CD4-positive, alpha-beta T cell (primary cell): ENCODE results near the gene MRPL50. TPM values are rescaled to one million over a fixed set of nuclear protein-coding genes. Genes with fewer than 3 reads are reported as not detected.

Experiments used
- ATAC-seq: fragments of 200-7000 bp; cut with Tn5 transposase; one replicate; pipeline ENCODE4 v1.10.0; 2022; ENCODE audit warnings: mild to moderate bottlenecking; ENCODE audit not compliant: poor library complexity
- CTCF ChIA-PET: fragments of 350-600 bp; sonication (Branson Sonifier 250); formaldehyde crosslinking; loops from one replicate; lab custom pipeline; 2021; ENCODE audit warnings: antibody characterized with exemption, inconsistent platforms; lab: Charles Lee
- POLR2A ChIA-PET: fragments of 350-600 bp; sonication (Branson Sonifier 250); formaldehyde crosslinking; loops from one replicate; lab custom pipeline; 2021; ENCODE audit warnings: antibody characterized with exemption, inconsistent platforms; lab: Charles Lee
- DNase-seq, 14 experiments: peaks; one replicate each; pipeline ENCODE4 v3.0.0-alpha.2; 2013 to 2020; ENCODE audit warnings: mixed read lengths in 2 of 14
- H3K27ac ChIP-seq, 2 donors: one replicate each; pipeline versions ENCODE4 v1.5.1 to v1.7.0; 2013; ENCODE audit warnings: low read length in 2 of 2, low read depth in 1 of 2, mild to moderate bottlenecking in 1 of 2
- H3K27me3 ChIP-seq, 2 experiments: 1 replicate in 1 of 2; 2 replicates in 1 of 2; pipeline versions ENCODE4 v1.6.1 to v1.7.0; 2013; ENCODE audit warnings: low read length in 2 of 2, control low read depth in 1 of 2, mild to moderate bottlenecking in 1 of 2, moderate library complexity in 1 of 2; ENCODE audit not compliant: insufficient read depth in 2 of 2, control insufficient read depth in 1 of 2
- H3K36me3 ChIP-seq: one replicate; pipeline ENCODE4 v1.6.1; 2013; ENCODE audit warnings: low read length, control low read depth; ENCODE audit not compliant: insufficient read depth
- H3K4me1 ChIP-seq: one replicate; pipeline ENCODE4 v1.6.1; 2013; ENCODE audit warnings: low read length, control low read depth; ENCODE audit not compliant: insufficient read depth
- H3K4me3 ChIP-seq: one replicate; pipeline ENCODE4 v1.5.1; 2013; ENCODE audit warnings: mild to moderate bottlenecking, low read length, moderate library complexity
- H3K9me3 ChIP-seq, 2 experiments: 1 replicate in 1 of 2; 2 replicates in 1 of 2; pipeline versions ENCODE4 v1.6.1 to v1.7.0; 2013; ENCODE audit warnings: low read length in 2 of 2, mild to moderate bottlenecking in 2 of 2, control low read depth in 1 of 2, moderate library complexity in 1 of 2; ENCODE audit not compliant: control insufficient read depth in 1 of 2, insufficient read depth in 1 of 2
- H3K27ac Mint-ChIP-seq: one replicate; pipeline ENCODE4 v1.8.0; 2020; ENCODE audit warnings: mixed read lengths
- H3K27me3 Mint-ChIP-seq: one replicate; pipeline ENCODE4 v1.8.0; 2021; ENCODE audit warnings: mixed read lengths
- H3K36me3 Mint-ChIP-seq: one replicate; pipeline ENCODE4 v1.8.0; 2021; ENCODE audit warnings: low read depth, mixed read lengths
- H3K4me1 Mint-ChIP-seq: one replicate; pipeline ENCODE4 v1.8.0; 2021; ENCODE audit warnings: low read depth, mixed read lengths
- H3K4me3 Mint-ChIP-seq: one replicate; pipeline ENCODE4 v1.8.0; 2020; ENCODE audit warnings: mild to moderate bottlenecking, mixed read lengths
- H3K9me3 Mint-ChIP-seq: one replicate; pipeline ENCODE4 v1.8.0; 2020; ENCODE audit warnings: mixed read lengths
- intact Hi-C, 2 experiments: fragments of 100-400 bp; cut with DNase I in 1 of 2; cut with micrococcal nuclease in 1 of 2; formaldehyde crosslinking; loops; one replicate each; pipeline versions ENCODE4 v1.15.1 to v1.9.0; 2023 to 2025; cut with DNase I, micrococcal nuclease
- total RNA-seq, 174 experiments: library from RNA in 2 of 174; stranded (reverse) in 2 of 174; gene quantifications; one replicate each; pipeline ENCODE4 v1.2.3 and lab custom pipeline; 2021 to 2026
- TF ChIP-seq, protein P1 (sequence below): fragments of 200-600 bp; IDR thresholded peaks from one replicate; pipeline ENCODE4 v1.8.0; 2022; ENCODE audit warnings: antibody characterized with exemption, mild to moderate bottlenecking

Gene MRPL50
- total RNA-seq, 2 experiments from 2014 or later, result 5.9 to 6.1 TPM

DNA sequence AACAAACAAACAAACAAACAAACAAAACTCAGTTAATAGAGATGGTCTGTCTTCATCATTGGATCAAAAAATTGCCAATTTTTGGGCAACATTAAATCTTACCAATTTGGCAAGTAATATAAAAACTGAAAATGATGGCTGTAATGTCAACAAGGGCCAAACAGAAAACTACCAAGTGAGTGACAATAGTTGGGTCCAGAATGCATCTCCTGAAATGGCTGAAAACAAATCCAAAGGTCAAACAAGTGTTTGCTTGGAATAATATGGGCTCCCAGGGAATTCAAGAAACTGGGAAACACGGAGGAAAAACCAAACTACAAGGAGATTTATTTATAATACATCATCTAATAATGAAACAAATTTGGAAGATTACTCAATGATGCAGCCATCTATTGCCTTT lies 38.7 kb downstream of the MRPL50 start:
- Histone ChIP-seq H3K36me3 (no peaks in the 10 kb centered on the region), H3K27ac (no peak overlapping the region), H3K27me3 (no peaks in the 10 kb centered on the region), H3K9me3 (peaks cover 0 to 3% of the 10 kb centered on the region in 2 experiments), H3K4me3 (no peak overlapping the region), H3K4me1 (no peaks in the 10 kb centered on the region)
- DNase-seq (no peak), ATAC-seq (no peak)
- no peaks in the 10 kb centered on the region for H3K9me3 Mint-ChIP-seq
- TF ChIP-seq, protein P1, sequence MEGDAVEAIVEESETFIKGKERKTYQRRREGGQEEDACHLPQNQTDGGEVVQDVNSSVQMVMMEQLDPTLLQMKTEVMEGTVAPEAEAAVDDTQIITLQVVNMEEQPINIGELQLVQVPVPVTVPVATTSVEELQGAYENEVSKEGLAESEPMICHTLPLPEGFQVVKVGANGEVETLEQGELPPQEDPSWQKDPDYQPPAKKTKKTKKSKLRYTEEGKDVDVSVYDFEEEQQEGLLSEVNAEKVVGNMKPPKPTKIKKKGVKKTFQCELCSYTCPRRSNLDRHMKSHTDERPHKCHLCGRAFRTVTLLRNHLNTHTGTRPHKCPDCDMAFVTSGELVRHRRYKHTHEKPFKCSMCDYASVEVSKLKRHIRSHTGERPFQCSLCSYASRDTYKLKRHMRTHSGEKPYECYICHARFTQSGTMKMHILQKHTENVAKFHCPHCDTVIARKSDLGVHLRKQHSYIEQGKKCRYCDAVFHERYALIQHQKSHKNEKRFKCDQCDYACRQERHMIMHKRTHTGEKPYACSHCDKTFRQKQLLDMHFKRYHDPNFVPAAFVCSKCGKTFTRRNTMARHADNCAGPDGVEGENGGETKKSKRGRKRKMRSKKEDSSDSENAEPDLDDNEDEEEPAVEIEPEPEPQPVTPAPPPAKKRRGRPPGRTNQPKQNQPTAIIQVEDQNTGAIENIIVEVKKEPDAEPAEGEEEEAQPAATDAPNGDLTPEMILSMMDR, result no peak
- intact Hi-C loops, result no loop called here
- H3K27me3 Mint-ChIP-seq, result peaks cover 15% of the 10 kb centered on the region
- H3K27ac Mint-ChIP-seq, result no peak overlapping the region
- no peaks in the 10 kb centered on the region for H3K36me3 Mint-ChIP-seq
- H3K4me3 Mint-ChIP-seq, result no peak overlapping the region
- POLR2A ChIA-PET, result no interaction called here
- CTCF ChIA-PET, result no interaction called here
- no peaks in the 10 kb centered on the region for H3K4me1 Mint-ChIP-seq

GRCh38 chr9:101356619-101357018 lies 41.8 kb downstream of the MRPL50 start:
- TF ChIP-seq, protein P1, result no peak
- Histone ChIP-seq H3K4me1 (no peaks in the 10 kb centered on the region), H3K9me3 (peaks cover 0 to 3% of the 10 kb centered on the region in 2 experiments), H3K4me3 (no peak overlapping the region), H3K36me3 (no peaks in the 10 kb centered on the region), H3K27me3 (no peaks in the 10 kb centered on the region), H3K27ac (no peak overlapping the region)
- CTCF ChIA-PET, result no interaction called here
- no peaks in the 10 kb centered on the region for H3K36me3 Mint-ChIP-seq
- H3K9me3 Mint-ChIP-seq, result no peaks in the 10 kb centered on the region
- H3K4me1 Mint-ChIP-seq, result no peaks in the 10 kb centered on the region
- H3K4me3 Mint-ChIP-seq, result no peak overlapping the region
- H3K27ac Mint-ChIP-seq, result no peak overlapping the region
- no peak for ATAC-seq
- intact Hi-C loops, result no loop called here
- DNase-seq, result no peak
- peaks cover 23% of the 10 kb centered on the region for H3K27me3 Mint-ChIP-seq
- POLR2A ChIA-PET, result no interaction called here

DNA sequence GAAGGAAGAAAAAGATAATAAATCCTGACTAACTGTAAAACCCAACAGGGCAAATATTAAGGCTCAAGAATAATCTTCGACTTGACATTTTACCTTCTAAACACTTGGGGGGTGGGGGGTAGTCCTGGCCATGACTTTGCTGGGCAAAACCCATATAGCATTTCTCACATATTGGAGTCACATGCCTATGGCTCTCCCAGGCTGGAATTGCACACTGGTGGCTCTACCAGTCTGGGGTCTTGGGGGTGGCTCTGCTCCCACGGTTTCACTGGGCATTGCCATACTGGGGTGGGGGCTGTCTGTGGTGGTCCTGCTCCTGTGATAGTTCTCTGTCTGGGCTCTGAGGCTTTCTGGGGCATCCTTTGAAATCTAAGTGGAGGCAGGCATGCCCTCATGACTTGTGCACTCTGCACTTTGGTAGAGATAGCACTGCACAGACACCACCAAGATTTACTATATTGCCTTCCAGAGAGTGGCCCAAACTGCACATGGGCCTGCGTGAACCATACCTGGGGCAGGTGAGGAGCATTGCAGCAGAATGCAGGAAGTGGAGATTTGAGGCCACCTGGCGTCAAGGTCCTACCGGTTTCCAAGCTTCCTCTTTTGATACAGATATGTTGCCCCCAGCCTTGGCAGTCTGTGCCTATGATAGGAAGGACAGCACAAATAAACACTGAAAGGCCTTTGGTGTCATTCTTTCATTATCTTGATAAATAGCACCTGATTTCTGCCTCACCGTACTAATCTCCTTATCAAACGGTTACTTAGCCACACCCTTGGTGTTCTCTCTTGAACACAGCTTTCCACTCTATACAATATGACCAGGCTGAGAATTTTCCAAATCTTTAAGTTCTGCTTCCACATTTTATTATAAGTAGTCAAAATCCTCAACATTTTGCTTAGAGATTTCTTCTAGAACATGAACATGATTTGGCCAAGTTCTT lies 43.4 kb downstream of the MRPL50 start:
- TF ChIP-seq, protein P1, result no peak
- intact Hi-C loops, result no loop called here
- Mint-ChIP-seq H3K36me3 (no peaks in the 10 kb centered on the region), H3K27me3 (peaks cover 27% of the 10 kb centered on the region), H3K4me3 (no peak overlapping the region), H3K27ac (no peak overlapping the region), H3K4me1 (no peaks in the 10 kb centered on the region), H3K9me3 (no peaks in the 10 kb centered on the region)
- Histone ChIP-seq H3K27me3 (no peaks in the 10 kb centered on the region), H3K4me1 (no peaks in the 10 kb centered on the region), H3K36me3 (no peaks in the 10 kb centered on the region), H3K9me3 (peaks cover 0 to 3% of the 10 kb centered on the region in 2 experiments), H3K27ac (no peak overlapping the region), H3K4me3 (no peak overlapping the region)
- ATAC-seq, result no peak
- CTCF ChIA-PET, result no interaction called here
- no peak for DNase-seq
- POLR2A ChIA-PET, result no interaction called here
